Thoracic aorta (tissue), 2 donors: ENCODE results near the gene CEP72. TPM values are rescaled to one million over a fixed set of nuclear protein-coding genes. Genes with fewer than 3 reads are reported as not detected.

Experiments used
- ATAC-seq: fragments of 150-250 bp; one replicate; pipeline ENCODE4 v1.8.0; 2017; ENCODE audit warnings: low read depth; ENCODE audit not compliant: insufficient number of reproducible peaks, low FRiP score
- DNase-seq: peaks from one replicate; pipeline ENCODE4 v3.0.0-alpha.2; 2020; ENCODE audit warnings: low spot score
- H3K27ac ChIP-seq, 2 donors: fragments of 200-600 bp; sonication (generic); 1 replicate in 1 of 2; 2 replicates in 1 of 2; pipeline ENCODE4 v1.5.1; 2016; ENCODE audit warnings: mild to moderate bottlenecking in 2 of 2, moderate library complexity in 2 of 2
- H3K27me3 ChIP-seq: fragments of 200-600 bp; sonication (generic); replicated peaks from 2 replicates; pipeline ENCODE4 v1.6.0; 2016; ENCODE audit warnings: mild to moderate bottlenecking; ENCODE audit not compliant: insufficient read depth
- H3K36me3 ChIP-seq: fragments of 200-600 bp; sonication (generic); one replicate; pipeline ENCODE4 v1.5.1; 2016
- H3K4me1 ChIP-seq, 2 donors: fragments of 200-600 bp; sonication (generic); 1 replicate in 1 of 2; 2 replicates in 1 of 2; pipeline versions ENCODE4 v1.5.1 to v1.6.0; 2016; ENCODE audit warnings: low read depth in 2 of 2, mild to moderate bottlenecking in 1 of 2; ENCODE audit not compliant: control insufficient read depth in 1 of 2
- H3K4me3 ChIP-seq: fragments of 200-600 bp; sonication (generic); 2 replicates; pipeline ENCODE4 v1.5.1; 2016; ENCODE audit warnings: mild to moderate bottlenecking
- H3K9me3 ChIP-seq: fragments of 200-600 bp; sonication (generic); 2 replicates; pipeline ENCODE4 v1.5.1; 2016
- CTCF ChIP-seq: fragments of 200-600 bp; sonication (generic); IDR thresholded peaks from one replicate; pipeline ENCODE4 v1.5.1; 2019; ENCODE audit warnings: antibody characterized with exemption
- total RNA-seq, 2 donors: library from RNA; depleted of rRNA; stranded (reverse); fragments of >200 nt; gene quantifications; one replicate each; pipeline versions ENCODE4 v1.1.0 to v1.2.3, GENCODE V29; 2016

The CEP72 gene
- total RNA-seq, 2 donors from 2014 or later: 0.68 to 2.0 TPM

GRCh38 chr5:646396-647201 is 34.5 kb downstream of the CEP72 start:
- Histone ChIP-seq H3K27me3 (no peaks in the 10 kb centered on the region), H3K27ac (no peak overlapping the region), H3K4me3 (no peak overlapping the region), H3K4me1 (no peaks in the 10 kb centered on the region), H3K36me3 (peaks cover 3% of the 10 kb centered on the region), H3K9me3 (no peaks in the 10 kb centered on the region)
- TF ChIP-seq CTCF: no peak
- DNase-seq (no peak), ATAC-seq (no peak)

GRCh38 chr5:647311-647710 is 35.2 kb downstream of the CEP72 start:
- Histone ChIP-seq H3K4me1 (no peaks in the 10 kb centered on the region), H3K27me3 (no peaks in the 10 kb centered on the region), H3K36me3 (peaks cover 3% of the 10 kb centered on the region), H3K9me3 (no peaks in the 10 kb centered on the region), H3K4me3 (no peak overlapping the region), H3K27ac (no peak overlapping the region)
- TF ChIP-seq CTCF: no peak
- DNase-seq (no peak), ATAC-seq (no peak)

- no peak overlapping the region for H3K4me3 ChIP-seq
- H3K9me3 ChIP-seq: no peaks in the 10 kb centered on the region
- ATAC-seq (no peak), DNase-seq (no peak)
- no peak overlapping the region for H3K27ac ChIP-seq
- TF ChIP-seq CTCF: no peak
- peaks cover 3% of the 10 kb centered on the region for H3K36me3 ChIP-seq
- H3K4me1 ChIP-seq: no peaks in the 10 kb centered on the region
- no peaks in the 10 kb centered on the region for H3K27me3 ChIP-seq
Measured at GRCh38 chr5:647727-648126, 35.6 kb downstream of the CEP72 start.

- DNase-seq (no peak), ATAC-seq (no peak)
- Histone ChIP-seq H3K36me3 (peaks cover 3% of the 10 kb centered on the region), H3K27ac (no peak overlapping the region), H3K9me3 (no peaks in the 10 kb centered on the region), H3K4me1 (no peaks in the 10 kb centered on the region), H3K27me3 (no peaks in the 10 kb centered on the region), H3K4me3 (no peak overlapping the region)
- TF ChIP-seq CTCF: no peak
Measured at GRCh38 chr5:651296-652022, 39.3 kb downstream of the CEP72 start.

GRCh38 chr5:652023-652515 is 39.9 kb downstream of the CEP72 start:
- Histone ChIP-seq H3K4me3 (no peak overlapping the region), H3K9me3 (no peaks in the 10 kb centered on the region)
- ATAC-seq: no peak

More at GRCh38 chr5:652023-652515, 39.9 kb downstream of the CEP72 start:
- Histone ChIP-seq H3K27me3 (no peaks in the 10 kb centered on the region), H3K36me3 (peaks cover 3% of the 10 kb centered on the region), H3K4me1 (no peaks in the 10 kb centered on the region), H3K27ac (no peak overlapping the region)
- TF ChIP-seq CTCF: no peak
- no peak for DNase-seq
